HG03457 (cell line): Measurements from ENCODE around the gene CD7.

Experiments
- ATAC-seq: cut with Tn5 transposase; IDR thresholded peaks from one replicate; pipeline ENCODE4 v1.9.1; 2021; ENCODE audit warnings: moderate number of reproducible peaks; ENCODE audit not compliant: unreplicated experiment

CD7 gene

DNA sequence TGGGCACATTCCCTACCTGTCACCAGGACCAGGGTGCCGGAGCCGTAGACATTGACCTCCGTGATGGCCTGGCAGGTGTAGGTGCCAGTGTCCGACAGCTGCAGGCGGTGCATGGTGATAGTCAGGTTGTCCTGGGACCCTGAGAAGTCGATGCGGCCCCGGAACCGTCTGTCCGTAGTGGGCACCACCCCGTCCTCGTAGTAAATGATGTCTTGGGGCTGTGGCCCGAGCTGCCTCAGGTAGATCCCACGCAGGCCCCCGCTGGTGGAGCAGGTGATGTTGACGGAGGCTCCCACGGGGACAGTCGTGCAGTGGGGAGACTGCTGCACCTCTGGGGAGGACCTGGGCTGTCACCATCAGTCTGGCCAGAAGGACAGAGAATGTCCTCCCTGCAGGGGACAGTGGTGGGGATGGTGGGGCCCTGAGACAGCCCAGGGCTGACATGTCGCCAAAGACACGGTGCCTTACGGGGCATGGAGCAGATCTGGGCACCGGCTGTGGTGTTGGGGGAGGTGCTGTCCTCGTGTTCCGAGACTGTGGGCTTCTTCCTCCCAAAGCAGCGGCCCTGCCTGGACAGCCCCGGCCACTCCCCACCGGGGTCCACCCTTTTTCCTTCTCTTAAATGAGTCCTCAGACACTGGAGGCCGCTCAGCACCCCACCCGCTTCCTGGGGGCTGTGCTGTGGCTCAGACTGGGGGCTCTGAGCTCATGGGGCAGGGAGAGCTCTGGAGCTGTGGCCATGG is 586 bp downstream of the CD7 start:
- ATAC-seq: no peak

DNA sequence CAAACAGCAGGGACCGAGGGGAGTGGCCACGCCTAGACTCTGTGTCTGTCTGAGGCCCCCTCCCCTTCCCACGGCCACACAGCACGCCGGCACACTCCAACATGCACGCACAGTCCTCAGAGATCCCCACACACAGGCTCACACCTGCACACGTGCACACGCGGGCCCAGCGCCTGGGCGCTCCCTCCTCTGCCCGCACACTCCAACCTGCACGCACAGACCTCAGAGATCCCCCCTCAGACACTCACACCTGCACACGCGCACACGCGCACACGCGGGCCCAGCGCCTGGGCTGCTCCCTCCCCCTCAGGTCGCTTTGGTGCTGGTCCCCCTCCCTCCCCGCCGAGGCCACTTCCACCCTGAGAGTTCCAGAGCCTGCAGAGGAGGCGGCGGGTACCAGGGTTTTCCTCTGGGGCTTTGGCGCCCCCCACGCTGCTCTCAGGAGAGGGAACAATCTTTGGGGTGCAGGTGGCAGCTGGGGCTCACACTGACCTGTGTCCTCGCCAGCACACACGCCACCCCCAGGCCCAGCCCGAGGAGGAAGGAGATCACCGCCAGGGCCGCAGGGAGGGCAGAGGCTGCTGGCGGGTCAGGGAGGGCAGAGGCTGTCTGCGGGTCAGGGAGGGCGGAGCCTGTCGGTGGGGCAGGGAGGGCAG is 1.6 kb downstream of the CD7 start:
- no peak for ATAC-seq

DNA sequence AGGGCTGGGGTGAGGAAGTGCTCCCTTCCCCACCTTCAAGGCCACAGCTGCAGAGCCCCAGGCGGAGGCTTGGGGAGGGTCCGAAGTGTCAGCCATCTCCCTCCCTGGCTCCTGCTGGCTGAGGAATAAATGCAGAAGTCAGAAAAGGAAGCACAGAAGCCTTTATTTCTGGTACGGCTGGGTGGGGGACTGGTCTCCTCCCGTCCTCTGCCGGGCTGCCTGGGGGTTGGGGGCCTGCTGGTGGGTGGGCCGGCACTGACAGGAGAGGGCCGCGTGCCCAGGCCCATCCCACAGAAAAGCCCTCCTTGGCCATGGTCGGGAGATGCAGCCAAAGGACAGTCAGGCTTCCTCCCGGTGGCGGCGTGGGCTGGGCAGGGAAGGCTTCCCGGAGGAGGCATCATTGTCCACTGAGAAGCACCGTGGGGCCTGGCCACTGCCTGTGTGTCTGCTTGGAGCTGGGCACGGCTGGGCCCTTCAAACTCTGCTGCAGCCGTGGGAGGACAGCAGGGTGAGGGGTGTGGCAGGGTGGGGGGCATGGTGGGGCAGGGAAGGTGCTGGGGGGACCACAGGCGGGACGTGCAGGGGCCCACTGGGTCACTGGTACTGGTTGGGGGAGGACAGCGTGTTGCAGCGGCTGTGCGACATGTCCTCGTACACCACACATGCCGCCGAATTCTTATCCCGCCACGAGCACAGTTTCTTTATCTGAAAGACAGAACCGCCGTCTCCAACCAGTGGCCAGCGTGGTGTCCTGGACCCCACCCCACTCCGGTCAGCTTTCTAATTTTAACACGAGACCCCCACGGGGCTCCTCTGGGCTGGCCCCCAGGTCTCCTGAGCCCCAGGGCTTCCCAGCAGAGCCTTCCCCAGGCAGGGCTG is 2.4 kb downstream of the CD7 start:
- no peak for ATAC-seq

GRCh38 chr17:82314012-82314726 is 3.2 kb downstream of the CD7 start:
- no peak for ATAC-seq

- ATAC-seq: no peak
Measured at GRCh38 chr17:82313195-82314011, 4.0 kb downstream of the CD7 start.

DNA sequence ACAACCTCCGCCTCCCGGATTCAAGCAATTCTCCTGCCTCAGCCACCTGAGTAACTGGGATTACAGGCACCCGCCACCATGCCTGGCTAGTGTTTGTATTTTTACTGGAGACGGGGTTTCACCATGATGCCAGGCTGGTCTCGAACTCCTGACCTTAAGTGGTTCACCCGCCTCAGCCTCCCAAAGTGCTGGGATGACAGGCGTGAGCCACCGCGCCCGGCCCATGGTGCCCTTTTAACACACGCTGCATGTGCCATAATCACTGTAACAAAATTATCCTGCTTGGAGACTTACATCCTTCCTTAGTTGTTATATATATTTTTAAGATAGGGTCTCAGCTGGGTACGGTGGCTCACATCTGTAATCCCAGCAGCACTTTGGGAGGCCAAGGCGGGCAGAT is 5.4 kb downstream of the CD7 start:
- no peak for ATAC-seq

- no peak for ATAC-seq
Measured at GRCh38 chr17:82310877-82311276, 6.5 kb downstream of the CD7 start.

DNA sequence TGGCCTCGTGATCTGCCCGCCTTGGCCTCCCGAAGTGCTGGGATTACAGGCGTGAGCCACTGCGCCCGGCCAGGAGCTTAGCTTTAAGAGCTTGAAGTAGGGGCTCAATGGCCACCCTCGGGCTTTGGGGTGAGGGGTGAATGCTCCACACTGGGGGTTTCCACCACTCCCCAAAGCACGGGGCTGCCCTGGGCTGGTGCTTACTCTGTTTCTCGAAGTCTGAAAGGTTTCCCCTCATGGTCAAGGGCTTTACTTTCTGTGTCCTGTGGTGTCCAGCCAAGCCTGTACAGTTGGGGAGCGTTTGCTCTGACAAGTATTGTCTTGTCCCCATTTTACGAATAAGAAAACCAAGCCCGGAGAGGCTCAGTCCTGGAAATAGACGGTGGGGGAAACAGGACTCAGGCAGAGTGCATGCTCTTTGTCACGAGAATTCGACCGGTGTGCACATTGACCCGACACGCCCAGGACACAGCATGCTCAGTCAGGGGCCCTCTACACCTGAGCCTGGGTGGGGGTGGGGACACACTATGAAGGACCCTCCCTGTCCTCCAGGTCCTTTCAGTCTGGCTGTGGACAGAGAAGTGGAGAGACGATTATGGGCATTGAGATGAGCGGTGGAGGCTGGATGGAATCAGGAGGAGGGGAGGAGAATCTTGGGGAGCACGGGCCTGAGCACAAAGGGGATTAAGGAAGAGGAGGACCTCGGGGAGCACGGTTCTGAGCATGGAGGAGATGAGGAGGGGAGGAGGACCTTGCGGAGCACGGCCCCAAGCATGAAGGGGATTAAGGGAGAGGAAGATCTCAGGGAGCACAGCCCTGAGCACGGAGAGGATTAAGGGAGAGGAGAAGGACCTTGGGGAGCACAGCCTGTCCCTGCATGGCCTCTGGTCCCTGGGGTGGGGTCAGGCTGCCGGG is 7.5 kb downstream of the CD7 start:
- no peak for ATAC-seq

GRCh38 chr17:82305727-82306300 is 11.6 kb downstream of the CD7 start:
- no peak for ATAC-seq

GRCh38 chr17:82304826-82305726 is 12.3 kb downstream of the CD7 start:
- ATAC-seq: no peak

DNA sequence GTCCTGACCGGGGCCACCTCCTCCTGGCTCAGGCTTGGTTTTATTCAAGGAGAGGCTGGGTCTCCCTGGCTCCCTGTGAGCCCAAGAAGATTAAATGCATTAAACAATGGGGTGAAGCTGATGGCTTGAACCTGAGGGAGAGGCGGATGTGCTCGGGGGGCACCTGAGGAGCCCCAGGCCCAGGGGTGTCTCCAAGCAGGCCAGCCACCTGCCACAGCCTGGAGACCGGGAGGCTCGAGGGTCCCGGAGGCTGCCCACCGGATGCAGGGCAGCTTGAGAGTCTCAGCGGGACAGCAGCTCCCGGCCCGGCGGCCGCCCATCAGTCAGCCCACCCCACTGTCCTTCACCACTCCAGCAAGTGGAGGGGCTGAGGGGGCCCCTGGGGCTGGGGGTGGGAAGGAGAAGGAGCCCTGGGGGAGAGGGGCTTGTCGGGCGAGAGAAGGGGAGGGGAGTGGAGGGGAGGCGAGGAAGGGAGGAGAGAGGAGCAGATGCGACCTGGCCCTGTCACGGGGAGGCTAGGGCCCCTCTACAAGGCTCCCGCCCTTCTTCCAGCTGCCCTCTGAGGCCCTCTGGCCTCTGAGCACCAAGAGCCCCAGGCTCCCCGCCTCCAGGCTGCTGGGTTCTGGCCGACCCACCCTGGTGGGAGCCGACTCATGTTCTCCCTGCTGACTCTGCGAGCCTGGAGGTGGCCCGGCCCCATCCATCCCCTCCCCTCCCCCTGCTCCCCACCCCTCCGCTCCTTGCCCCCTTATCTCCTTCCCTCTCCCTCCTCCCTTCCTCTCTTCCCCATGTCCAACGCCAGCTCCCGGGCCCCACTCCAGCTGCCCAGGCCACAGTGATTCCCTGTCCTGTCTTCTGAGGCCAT is 13.2 kb downstream of the CD7 start:
- no peak for ATAC-seq

GRCh38 chr17:82302991-82303943 is 14.1 kb downstream of the CD7 start:
- ATAC-seq: no peak

DNA sequence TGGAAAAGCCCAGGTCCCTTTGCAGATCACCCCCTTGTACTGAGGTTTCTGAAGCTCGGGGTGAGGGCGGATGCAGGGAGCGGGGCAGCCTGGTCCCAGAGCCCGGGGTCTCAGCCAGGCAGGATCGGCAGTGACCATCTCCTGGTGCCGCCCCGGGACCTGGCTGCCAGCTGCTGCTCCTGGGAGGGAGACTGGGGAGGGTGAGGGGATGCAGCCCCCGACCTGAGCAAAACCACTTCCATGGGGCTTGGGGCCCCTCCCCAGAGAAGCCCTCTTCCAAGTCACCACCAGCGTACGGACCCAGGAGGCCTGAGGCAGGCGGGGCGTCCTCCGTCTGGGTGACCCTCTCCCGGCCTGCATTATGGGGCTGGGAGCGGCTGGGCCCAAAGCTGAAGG is 14.8 kb downstream of the CD7 start:
- no peak for ATAC-seq

DNA sequence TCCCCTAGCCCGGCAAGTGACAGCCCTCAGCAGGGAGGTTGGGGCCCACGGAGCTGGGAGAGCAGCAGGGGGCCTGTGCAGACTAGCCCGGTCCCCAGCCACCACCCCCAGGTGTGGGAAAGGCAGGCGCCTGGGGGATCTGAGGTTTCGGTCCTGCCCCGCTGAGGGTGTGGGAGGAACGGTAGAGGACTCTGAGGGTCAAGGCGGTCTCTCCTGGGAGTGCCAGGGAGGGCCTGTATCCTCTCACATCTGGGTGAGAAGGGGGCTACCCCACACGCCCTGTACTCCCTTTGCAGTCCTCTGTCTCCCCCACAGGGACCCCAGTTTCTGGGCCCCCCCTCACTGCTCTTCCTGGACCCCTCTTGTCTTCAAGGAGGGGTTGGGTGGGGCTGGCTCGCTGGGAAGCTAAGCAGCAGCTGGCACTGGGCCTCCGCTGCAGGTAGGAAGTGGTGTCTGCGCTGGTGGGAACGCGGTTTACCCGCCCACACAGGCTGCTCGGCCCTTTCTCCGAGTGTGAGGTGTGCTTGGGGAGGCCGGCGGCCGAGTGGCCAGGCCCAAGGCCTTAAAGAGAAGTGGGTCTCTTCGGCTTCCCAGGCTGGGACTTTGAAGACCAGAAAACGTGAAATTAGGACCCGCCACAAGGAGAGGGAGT is 15.4 kb downstream of the CD7 start:
- no peak for ATAC-seq

- no peak for ATAC-seq
Measured at GRCh38 chr17:82301300-82301915, 16.0 kb downstream of the CD7 start.
